HAP-1 (cell line): ENCODE results near the gene ACAD10.
"Not testable (repeated sequence)": the region's sequence is repeated elsewhere in the genome, so short reads cannot be mapped to it uniquely, and the experiment has no call there.

Source experiments
- DNase-seq, 2 experiments: peaks; one replicate each; pipeline ENCODE4 v3.0.0-alpha.2; 2016 to 2020; ENCODE audit warnings: low spot score in 2 of 2
- H3K27me3 ChIP-seq: fragments of 250-450 bp; sonication (Bioruptor Pico); 2 replicates; pipeline ENCODE4 v1.5.1; 2020; ENCODE audit warnings: low read depth, mild to moderate bottlenecking, moderate library complexity
- H3K36me3 ChIP-seq: fragments of 250-450 bp; sonication (Bioruptor Pico); replicated peaks from 2 replicates; pipeline ENCODE4 v1.5.1; 2020; ENCODE audit warnings: mild to moderate bottlenecking
- H3K4me1 ChIP-seq: fragments of 250-450 bp; sonication (Bioruptor Pico); 2 replicates; pipeline ENCODE4 v1.5.1; 2020; ENCODE audit warnings: mild to moderate bottlenecking
- H3K4me3 ChIP-seq: fragments of 250-450 bp; sonication (Bioruptor Pico); 2 replicates; pipeline ENCODE4 v1.5.1; 2020; ENCODE audit warnings: mild to moderate bottlenecking, moderate library complexity
- H3K9me3 ChIP-seq: fragments of 250-450 bp; sonication (Bioruptor Pico); 2 replicates; pipeline ENCODE4 v1.5.1; 2020; ENCODE audit warnings: mild to moderate bottlenecking, moderate library complexity
- in situ Hi-C: fragments of 300-500 bp; cut with MboI; formaldehyde crosslinking; loops from 3 replicates; pipeline ENCODE4 v1.14.3; 2020; ENCODE audit warnings: low sequenced_read_pairs, inconsistent platforms, mixed read lengths

ACAD10 gene

DNA sequence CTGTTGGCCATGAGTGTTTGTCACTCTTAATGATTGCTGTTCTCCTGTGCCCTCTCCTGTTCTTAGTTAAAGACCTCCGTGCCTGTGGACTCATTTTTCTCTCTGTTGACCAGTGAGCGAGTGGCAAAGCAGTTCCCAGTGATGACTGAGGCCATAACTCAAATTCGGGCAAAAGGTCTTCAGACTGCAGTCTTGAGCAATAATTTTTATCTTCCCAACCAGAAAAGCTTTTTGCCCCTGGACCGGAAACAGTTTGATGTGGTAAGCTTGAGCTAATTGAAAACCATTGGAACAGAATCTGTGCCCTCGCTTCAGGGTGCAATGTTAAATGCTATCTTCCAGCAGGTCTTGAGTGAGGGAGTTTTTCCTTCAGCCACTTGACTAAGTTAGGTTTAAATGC, 19.8 kb downstream of the ACAD10 start:
- H3K9me3 ChIP-seq = no peaks in the 10 kb centered on the region
- DNase-seq = no peak
- H3K4me1 ChIP-seq = no peaks in the 10 kb centered on the region
- H3K27me3 ChIP-seq = no peaks in the 10 kb centered on the region
- H3K4me3 ChIP-seq = no peak overlapping the region
- in situ Hi-C loops = no loop called here
- peaks cover 46% of the 10 kb centered on the region for H3K36me3 ChIP-seq

DNA sequence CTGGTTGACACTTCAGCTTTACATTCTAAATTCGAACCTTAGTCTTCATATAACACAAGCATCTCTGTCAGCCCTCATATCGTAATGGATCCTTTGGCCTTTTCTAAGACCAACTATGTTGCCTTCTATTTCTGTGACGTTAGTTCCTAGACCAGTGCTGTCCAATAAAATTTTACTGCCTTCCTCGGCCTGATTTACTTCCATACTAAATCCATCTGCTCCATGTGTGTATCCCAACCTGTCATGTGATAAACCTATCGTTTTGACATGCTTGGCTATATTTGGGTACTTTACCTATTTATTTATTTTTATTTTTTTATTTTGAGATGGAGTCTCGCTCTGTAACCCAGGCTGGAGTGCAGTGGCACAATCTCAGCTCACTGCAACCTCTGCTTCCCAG, 20.3 kb downstream of the ACAD10 start:
- Histone ChIP-seq H3K27me3 (no peaks in the 10 kb centered on the region), H3K4me1 (no peaks in the 10 kb centered on the region), H3K4me3 (no peak overlapping the region), H3K9me3 (no peaks in the 10 kb centered on the region), H3K36me3 (peaks cover 51% of the 10 kb centered on the region)
- DNase-seq = no peak
- in situ Hi-C loops = no loop called here

- peak in 1 of 2 experiments; percentile 24 for DNase-seq
- no peak overlapping the region for H3K4me3 ChIP-seq
- no peaks in the 10 kb centered on the region for H3K9me3 ChIP-seq
- H3K4me1 ChIP-seq = no peaks in the 10 kb centered on the region
- H3K27me3 ChIP-seq = no peaks in the 10 kb centered on the region
- H3K36me3 ChIP-seq = peaks cover 38% of the 10 kb centered on the region
- in situ Hi-C loops = no loop called here
Measured at GRCh38 chr12:111715279-111715678, 29.4 kb downstream of the ACAD10 start.

DNA sequence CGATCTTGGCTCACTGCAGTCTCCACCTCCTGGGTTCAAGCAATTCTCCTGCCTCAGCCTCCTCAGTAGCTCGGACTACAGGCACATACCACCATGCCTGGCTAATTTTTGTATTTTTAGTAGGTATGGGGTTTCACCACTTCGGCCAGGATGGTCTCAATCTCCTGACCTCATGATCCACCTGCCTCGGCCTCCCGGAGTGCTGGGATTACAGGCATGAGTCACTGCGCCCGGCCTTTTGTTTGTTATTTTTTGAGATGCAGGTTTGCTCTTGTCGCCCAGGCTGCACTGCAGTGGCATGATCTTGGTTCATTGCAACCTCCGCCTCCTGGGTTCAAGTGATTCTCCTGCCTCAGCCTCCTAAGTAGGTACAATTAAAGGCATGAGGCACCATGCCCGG, 33.5 kb downstream of the ACAD10 start:
- H3K4me3 ChIP-seq, DNase-seq, in situ Hi-C loops, H3K4me1 ChIP-seq, H3K27me3 ChIP-seq, H3K9me3 ChIP-seq: not testable (repeated sequence)
- H3K36me3 ChIP-seq = peaks cover 29% of the 10 kb centered on the region

DNA sequence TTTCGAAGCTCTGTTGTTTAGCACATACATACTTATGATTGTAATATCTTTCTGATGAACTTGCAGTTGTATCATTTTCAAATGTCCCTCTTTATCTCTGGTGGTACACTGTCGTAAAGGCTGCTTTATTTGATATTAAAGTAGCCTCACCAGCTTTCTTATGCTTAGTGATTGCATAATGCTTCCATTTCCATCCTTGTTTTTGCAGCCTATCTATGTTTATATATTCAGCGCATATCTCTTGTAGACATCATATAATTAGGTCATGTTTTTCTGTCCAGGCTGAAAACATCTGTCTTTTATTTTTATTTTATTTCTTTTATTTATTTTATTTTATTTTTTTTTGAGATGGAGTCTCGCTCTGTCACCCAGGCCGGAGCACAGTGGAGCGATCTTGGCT, 34.6 kb downstream of the ACAD10 start:
- no peak for DNase-seq
- Histone ChIP-seq H3K36me3 (peaks cover 23% of the 10 kb centered on the region), H3K27me3 (no peaks in the 10 kb centered on the region), H3K9me3 (no peaks in the 10 kb centered on the region), H3K4me1 (no peaks in the 10 kb centered on the region), H3K4me3 (no peak overlapping the region)
- in situ Hi-C loops = no loop called here

DNA sequence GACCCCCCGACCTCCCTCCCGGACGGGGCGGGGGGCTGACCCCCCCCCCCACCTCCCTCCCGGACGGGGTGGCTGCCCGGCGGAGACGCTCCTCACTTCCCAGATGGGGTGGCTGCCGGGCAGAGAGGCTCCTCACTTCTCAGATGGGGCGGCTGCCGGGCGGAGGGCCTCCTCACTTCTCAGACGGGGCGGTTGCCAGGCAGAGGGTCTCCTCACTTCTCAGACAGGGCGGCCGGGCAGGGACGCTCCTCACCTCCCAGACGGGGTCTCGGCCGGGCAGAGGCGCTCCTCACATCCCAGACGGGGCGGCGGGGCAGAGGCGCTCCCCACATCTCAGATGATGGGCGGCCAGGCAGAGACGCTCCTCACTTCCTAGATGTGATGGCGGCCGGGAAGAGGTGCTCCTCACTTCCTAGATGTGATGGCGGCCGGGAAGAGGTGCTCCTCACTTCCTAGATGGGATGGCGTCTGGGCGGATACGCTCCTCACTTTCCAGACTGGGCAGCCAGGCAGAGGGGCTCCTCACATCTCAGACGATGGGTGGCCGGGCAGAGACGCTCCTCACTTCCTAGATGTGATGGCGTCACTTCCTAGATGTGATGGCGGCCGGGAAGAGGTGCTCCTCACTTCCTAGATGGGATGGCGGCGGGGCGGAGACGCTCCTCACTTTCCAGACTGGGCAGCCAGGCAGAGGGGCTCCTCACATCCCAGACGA, 38.0 kb downstream of the ACAD10 start:
- H3K27me3 ChIP-seq, DNase-seq, H3K4me3 ChIP-seq, H3K9me3 ChIP-seq, in situ Hi-C loops, H3K4me1 ChIP-seq: not testable (repeated sequence)
- peaks cover 11% of the 10 kb centered on the region for H3K36me3 ChIP-seq

- H3K27me3 ChIP-seq = no peaks in the 10 kb centered on the region
- no peaks in the 10 kb centered on the region for H3K4me1 ChIP-seq
- H3K4me3 ChIP-seq = no peak overlapping the region
- H3K9me3 ChIP-seq = no peaks in the 10 kb centered on the region
- no peak for DNase-seq
- in situ Hi-C loops = no loop called here
- H3K36me3 ChIP-seq = peaks cover 8% of the 10 kb centered on the region
Measured at GRCh38 chr12:111728795-111729194, 42.9 kb downstream of the ACAD10 start.

GRCh38 chr12:111730420-111730819, 44.6 kb downstream of the ACAD10 start:
- Histone ChIP-seq H3K4me3 (no peak overlapping the region), H3K9me3 (no peaks in the 10 kb centered on the region), H3K27me3 (no peaks in the 10 kb centered on the region), H3K4me1 (no peaks in the 10 kb centered on the region), H3K36me3 (peaks cover 8% of the 10 kb centered on the region)
- in situ Hi-C loops = no loop called here
- no peak for DNase-seq

DNA sequence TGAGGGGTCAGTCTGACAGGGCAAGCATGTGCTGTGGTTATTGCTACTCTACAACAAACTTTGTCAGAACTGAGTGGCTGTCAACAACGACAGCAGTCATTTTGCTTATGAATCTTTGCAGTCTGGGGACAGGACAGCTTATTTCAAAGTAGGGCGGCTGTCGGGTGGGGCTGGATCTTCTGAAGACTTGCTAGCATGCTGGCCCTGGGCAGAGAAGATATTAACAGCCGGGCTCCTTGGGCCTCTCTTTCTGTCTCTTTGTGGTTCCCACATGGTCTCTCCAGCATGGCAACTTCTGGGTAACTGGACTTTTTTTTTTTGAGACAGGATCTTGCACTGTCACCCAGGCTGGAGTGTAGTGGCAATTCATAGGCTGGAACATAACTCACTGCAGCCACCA, 46.9 kb downstream of the ACAD10 start:
- no peak for DNase-seq
- Histone ChIP-seq H3K27me3 (no peaks in the 10 kb centered on the region), H3K9me3 (no peaks in the 10 kb centered on the region), H3K36me3 (peaks cover 19% of the 10 kb centered on the region), H3K4me1 (no peaks in the 10 kb centered on the region), H3K4me3 (no peak overlapping the region)
- in situ Hi-C loops = no loop called here

DNA sequence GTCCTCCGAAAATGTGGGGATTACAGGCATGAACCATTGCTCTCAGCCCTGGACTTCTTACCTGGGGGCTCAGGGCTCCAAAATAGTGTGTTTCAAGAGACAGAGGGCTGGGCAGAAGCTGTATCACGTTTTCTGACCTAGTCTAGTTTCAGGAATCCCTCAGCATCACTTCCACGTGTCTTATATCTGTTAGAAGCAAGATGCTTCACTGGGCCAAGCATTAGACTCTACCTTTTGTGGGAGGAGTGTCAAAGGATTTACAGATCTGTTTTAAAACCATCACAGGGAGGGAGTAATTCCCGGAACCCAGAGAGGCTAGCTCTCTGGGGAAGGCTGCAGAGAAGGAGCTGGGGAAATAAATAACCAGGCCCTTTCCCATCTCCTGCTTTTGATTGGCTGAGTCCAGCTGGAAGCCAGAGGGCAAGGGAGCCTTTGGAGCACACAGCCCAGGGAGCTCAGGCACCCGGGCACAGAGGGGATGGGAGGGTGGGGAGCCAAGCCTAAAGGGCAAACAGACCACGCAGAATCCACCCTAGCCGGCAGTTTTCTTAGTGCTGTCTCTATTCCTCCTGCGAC, 47.6 kb downstream of the ACAD10 start:
- H3K9me3 ChIP-seq = no peaks in the 10 kb centered on the region
- H3K27me3 ChIP-seq = no peaks in the 10 kb centered on the region
- H3K4me1 ChIP-seq = no peaks in the 10 kb centered on the region
- no peak for DNase-seq
- in situ Hi-C loops = no loop called here
- peaks cover 22% of the 10 kb centered on the region for H3K36me3 ChIP-seq
- no peak overlapping the region for H3K4me3 ChIP-seq

DNA sequence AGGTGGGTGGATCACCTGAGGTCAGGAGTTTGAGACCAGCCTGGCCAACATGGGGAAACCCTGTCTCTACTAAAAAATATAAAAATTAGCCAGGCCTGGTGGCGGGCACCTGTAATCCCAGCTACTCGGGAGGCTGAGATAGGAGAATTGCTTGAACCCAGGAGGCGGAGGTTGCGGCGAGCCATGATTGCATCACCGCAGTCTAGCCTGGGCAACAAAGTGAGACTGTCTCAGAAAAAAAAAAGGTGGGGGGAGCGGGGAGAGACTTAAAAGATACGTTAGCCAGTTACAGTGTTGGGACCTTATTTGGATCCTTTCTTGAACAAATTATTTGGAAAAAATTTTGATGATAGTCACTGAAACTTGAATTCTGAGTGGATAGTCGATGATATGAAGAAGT, 53.7 kb downstream of the ACAD10 start:
- H3K9me3 ChIP-seq, in situ Hi-C loops, H3K27me3 ChIP-seq, H3K4me1 ChIP-seq, H3K4me3 ChIP-seq, DNase-seq: not testable (repeated sequence)
- H3K36me3 ChIP-seq = peaks cover 17% of the 10 kb centered on the region

- no peak overlapping the region for H3K4me3 ChIP-seq
- in situ Hi-C loops = no loop called here
- no peaks in the 10 kb centered on the region for H3K27me3 ChIP-seq
- H3K4me1 ChIP-seq = no peaks in the 10 kb centered on the region
- peaks cover 23% of the 10 kb centered on the region for H3K36me3 ChIP-seq
- no peak for DNase-seq
- H3K9me3 ChIP-seq = no peaks in the 10 kb centered on the region
Measured at GRCh38 chr12:111741235-111741812, 55.5 kb downstream of the ACAD10 start.

DNA sequence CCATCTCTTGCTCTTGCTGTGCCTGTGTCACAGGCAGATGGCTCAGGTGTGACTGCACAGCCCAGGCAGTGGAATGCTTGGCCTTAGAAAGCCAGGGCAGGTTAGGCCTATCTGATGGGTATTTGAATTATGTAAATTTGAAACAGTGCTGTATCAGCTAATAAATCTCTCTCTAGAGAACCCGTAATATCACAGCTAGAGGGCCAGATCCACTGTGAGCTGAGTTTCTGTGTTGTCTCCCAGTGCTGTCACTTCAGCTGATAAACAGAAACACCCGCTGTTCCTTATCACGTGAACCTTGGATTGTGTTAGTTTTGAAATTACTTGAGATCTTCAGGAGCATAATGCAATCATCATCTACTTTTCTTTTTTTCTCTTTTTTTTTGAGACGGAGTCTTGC, 59.4 kb downstream of the ACAD10 start:
- peaks cover 28% of the 10 kb centered on the region for H3K36me3 ChIP-seq
- no peak overlapping the region for H3K4me3 ChIP-seq
- no peaks in the 10 kb centered on the region for H3K4me1 ChIP-seq
- in situ Hi-C loops = no loop called here
- no peaks in the 10 kb centered on the region for H3K27me3 ChIP-seq
- no peaks in the 10 kb centered on the region for H3K9me3 ChIP-seq
- DNase-seq = no peak

DNA sequence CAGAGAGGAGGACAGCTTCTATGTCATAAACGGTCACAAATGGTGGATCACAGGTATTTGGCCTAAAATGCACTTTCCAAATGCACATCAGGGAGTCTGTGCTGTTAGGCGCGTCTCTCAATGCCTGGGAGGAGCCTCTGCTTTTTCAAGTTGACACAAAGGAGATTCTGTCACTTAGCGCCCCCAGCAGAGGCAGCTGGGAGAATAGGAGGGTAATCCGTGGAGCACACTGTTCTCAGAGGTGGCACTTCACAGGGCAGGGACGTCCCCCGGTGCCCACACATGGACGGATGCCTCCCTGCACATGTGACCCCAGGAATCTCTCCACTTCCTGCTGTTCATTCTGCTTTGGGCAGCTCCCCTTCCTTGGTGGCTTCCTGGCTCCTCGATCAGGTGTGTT, 61.5 kb downstream of the ACAD10 start:
- no peak overlapping the region for H3K4me3 ChIP-seq
- in situ Hi-C loops = no loop called here
- no peaks in the 10 kb centered on the region for H3K27me3 ChIP-seq
- H3K9me3 ChIP-seq = no peaks in the 10 kb centered on the region
- H3K4me1 ChIP-seq = no peaks in the 10 kb centered on the region
- H3K36me3 ChIP-seq = peaks cover 35% of the 10 kb centered on the region
- DNase-seq = no peak
